Gastroesophageal sphincter (tissue), 3 donors: ENCODE results near the gene TMEM117.

ENCODE experiments used
- CTCF ChIP-seq, 4 experiments: fragments of 200-600 bp in 2 of 4; fragments of 450-650 bp in 2 of 4; sonication (generic) in 1 of 4; IDR thresholded peaks; one replicate each; pipeline ENCODE4 v1.5.1; 2017 to 2019; ENCODE audit warnings: antibody characterized with exemption in 4 of 4, mild to moderate bottlenecking in 2 of 4, moderate library complexity in 2 of 4
- POLR2AphosphoS5 ChIP-seq: sonication (generic); formaldehyde crosslinking; IDR thresholded peaks from one replicate; pipeline ENCODE4 v1.6.1; 2017; ENCODE audit warnings: antibody characterized with exemption

- TF ChIP-seq CTCF (IDR thresholded peaks at IDR 0.05) (no peak), POLR2AphosphoS5 (no peak)
Measured at GRCh38 chr12:44369998-44370397, 534.1 kb downstream of the TMEM117 start.
